GM12891 (cell line): ENCODE results near the gene EPB41L4A. TPM values are rescaled to one million over a fixed set of nuclear protein-coding genes. Genes with fewer than 3 reads are reported as not detected.
"Not testable (repeated sequence)": the region's sequence is repeated elsewhere in the genome, so short reads cannot be mapped to it uniquely, and the experiment has no call there.

ENCODE experiments used
- DNase-seq: peaks from one replicate; pipeline ENCODE4 v3.0.0; 2011; ENCODE audit warnings: low spot score; ENCODE audit not compliant: insufficient read length
- FAIRE-seq: peaks from 2 replicates; lab custom pipeline; 2011; peaks lifted over from hg19 to GRCh38; lab: Jason Lieb, UNC
- PAX5 ChIP-seq: IDR thresholded peaks from 2 replicates; pipeline ENCODE4 v1.6.1; 2011; ENCODE audit warnings: low read length, moderate library complexity, mild to moderate bottlenecking; ENCODE audit not compliant: insufficient read depth, severe bottlenecking
- POLR2A ChIP-seq: IDR thresholded peaks from 2 replicates; pipeline ENCODE4 v1.6.1; 2011; ENCODE audit warnings: low read depth, low read length, control low read depth
- POLR2AphosphoS5 ChIP-seq: IDR thresholded peaks from 2 replicates; pipeline ENCODE4 v1.6.1; 2011; ENCODE audit warnings: low read depth, low read length, control low read depth
- POU2F2 ChIP-seq: IDR thresholded peaks from 2 replicates; pipeline ENCODE4 v1.6.1; 2011; ENCODE audit warnings: low read depth, mild to moderate bottlenecking, control low read depth, low read length, moderate library complexity
- SPI1 ChIP-seq: IDR thresholded peaks from 2 replicates; pipeline ENCODE4 v1.6.1; 2011; ENCODE audit warnings: low read depth, low read length, control low read depth
- TAF1 ChIP-seq: IDR thresholded peaks from 2 replicates; pipeline ENCODE4 v1.6.1; 2011; ENCODE audit warnings: low read depth, low read length, control low read depth
- polyA plus RNA-seq: library from polyadenylated mRNA; unstranded; fragments of >200 nt; gene quantifications from one replicate; pipeline ENCODE4 v1.2.1, GENCODE V29; 2012; ENCODE audit warnings: low read depth, missing spikeins, inconsistent platforms; ENCODE audit not compliant: missing spikeins

EPB41L4A gene
- polyA plus RNA-seq: 0.65 TPM

GRCh38 chr5:112419164-112419985 is at the start of gene EPB41L4A:
EPB41L4A (minus strand) TSS chr5:112419277; CDS start chr5:112419039, 238 bp downstream.
- FAIRE-seq (peak; percentile 20), DNase-seq (peak; percentile 30)
- TF ChIP-seq POLR2AphosphoS5 (no peak), PAX5 (no peak), SPI1 (no peak), POU2F2 (no peak), TAF1 (no peak), POLR2A (no peak)

GRCh38 chr5:112467485-112467884 is 48.4 kb upstream of the EPB41L4A start:
- TF ChIP-seq TAF1: no peak
- TF ChIP-seq POU2F2: no peak
- no peak for TF ChIP-seq SPI1
- no peak for TF ChIP-seq POLR2AphosphoS5
- TF ChIP-seq POLR2A: no peak
- TF ChIP-seq PAX5: no peak
- FAIRE-seq (no peak), DNase-seq (no peak)

- DNase-seq, FAIRE-seq: not testable (repeated sequence)
Observed at GRCh38 chr5:112466261-112466660, 47.2 kb upstream of the EPB41L4A start.

GRCh38 chr5:112447187-112447760 is 28.2 kb upstream of the EPB41L4A start:
- not testable (repeated sequence) for DNase-seq, FAIRE-seq

- no peak for TF ChIP-seq POLR2AphosphoS5
- TF ChIP-seq POLR2A: no peak
- no peak for TF ChIP-seq SPI1
- TF ChIP-seq TAF1: no peak
- TF ChIP-seq POU2F2: no peak
- TF ChIP-seq PAX5: no peak
- DNase-seq (no peak), FAIRE-seq (no peak)
Observed at GRCh38 chr5:112445626-112446350, 26.7 kb upstream of the EPB41L4A start.

- not testable (repeated sequence) for FAIRE-seq, DNase-seq
Observed at GRCh38 chr5:112443932-112444331, 24.9 kb upstream of the EPB41L4A start.

- FAIRE-seq: no peak
- no peak for TF ChIP-seq SPI1
- no peak for TF ChIP-seq POLR2AphosphoS5
- TF ChIP-seq TAF1: no peak
- no peak for TF ChIP-seq POLR2A
- no peak for TF ChIP-seq POU2F2
- TF ChIP-seq PAX5: no peak
- DNase-seq: no peak
Observed at GRCh38 chr5:112440031-112440430, 21.0 kb upstream of the EPB41L4A start.

GRCh38 chr5:112436144-112436543 is 17.1 kb upstream of the EPB41L4A start:
- no peak for DNase-seq
- no peak for FAIRE-seq
- TF ChIP-seq POLR2AphosphoS5: no peak
- no peak for TF ChIP-seq POU2F2
- TF ChIP-seq TAF1: no peak
- TF ChIP-seq POLR2A: no peak
- TF ChIP-seq SPI1: no peak
- TF ChIP-seq PAX5: no peak

GRCh38 chr5:112434641-112435040 is 15.6 kb upstream of the EPB41L4A start:
- DNase-seq (no peak), FAIRE-seq (no peak)
- no peak for TF ChIP-seq TAF1
- no peak for TF ChIP-seq POLR2A
- TF ChIP-seq POLR2AphosphoS5: no peak
- TF ChIP-seq PAX5: no peak
- TF ChIP-seq POU2F2: no peak
- TF ChIP-seq SPI1: no peak

- not testable (repeated sequence) for DNase-seq, FAIRE-seq
Observed at GRCh38 chr5:112426202-112426601, 7.1 kb upstream of the EPB41L4A start.
